Cerebellar cortex (tissue), 1 donor: ENCODE results near the gene SVOP.
"Not testable (repeated sequence)": the region's sequence is repeated elsewhere in the genome, so short reads cannot be mapped to it uniquely, and the experiment has no call there.

Experiments
- DNase-seq: peaks from one replicate; pipeline ENCODE4 v3.0.0-alpha.2; 2015; ENCODE audit warnings: low spot score

SVOP gene, protein sequence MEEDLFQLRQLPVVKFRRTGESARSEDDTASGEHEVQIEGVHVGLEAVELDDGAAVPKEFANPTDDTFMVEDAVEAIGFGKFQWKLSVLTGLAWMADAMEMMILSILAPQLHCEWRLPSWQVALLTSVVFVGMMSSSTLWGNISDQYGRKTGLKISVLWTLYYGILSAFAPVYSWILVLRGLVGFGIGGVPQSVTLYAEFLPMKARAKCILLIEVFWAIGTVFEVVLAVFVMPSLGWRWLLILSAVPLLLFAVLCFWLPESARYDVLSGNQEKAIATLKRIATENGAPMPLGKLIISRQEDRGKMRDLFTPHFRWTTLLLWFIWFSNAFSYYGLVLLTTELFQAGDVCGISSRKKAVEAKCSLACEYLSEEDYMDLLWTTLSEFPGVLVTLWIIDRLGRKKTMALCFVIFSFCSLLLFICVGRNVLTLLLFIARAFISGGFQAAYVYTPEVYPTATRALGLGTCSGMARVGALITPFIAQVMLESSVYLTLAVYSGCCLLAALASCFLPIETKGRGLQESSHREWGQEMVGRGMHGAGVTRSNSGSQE

DNA sequence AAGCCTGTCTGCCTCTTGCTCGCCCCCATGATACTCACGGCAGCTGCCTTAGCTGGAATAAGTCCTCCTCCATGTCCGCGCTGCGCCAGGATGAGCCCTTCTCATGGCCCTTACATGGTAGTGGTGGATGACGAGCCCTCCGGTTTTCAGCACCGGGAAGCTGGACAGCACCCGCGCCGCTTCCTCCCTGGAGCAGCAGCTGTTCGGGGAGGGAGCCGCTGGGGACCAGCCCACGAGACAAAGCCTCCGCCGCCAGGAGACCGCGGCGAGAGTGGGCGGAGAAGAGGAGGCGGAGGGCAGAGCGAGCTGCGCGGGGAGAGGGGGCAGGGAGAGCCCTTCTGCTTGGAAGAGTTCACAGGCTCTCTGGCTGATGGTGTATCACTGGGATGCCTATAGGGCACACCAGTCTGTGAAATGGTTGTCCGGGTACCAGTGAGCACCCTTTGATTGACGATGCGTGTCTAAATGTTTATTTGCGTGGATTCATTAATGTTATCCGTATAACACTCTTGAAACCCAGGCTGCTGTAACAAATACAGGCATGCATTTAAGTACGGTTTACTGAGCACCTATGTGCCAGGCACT is at the start of gene SVOP:
SVOP (minus strand) TSS at position 273 of the 585 bp plus-strand sequence; CDS start at position 73, 200 bp downstream.
- DNase-seq, result peak; percentile 79

GRCh38 chr12:109069307-109070271 is 48.7 kb upstream of the SVOP start:
- DNase-seq, result no peak

DNA sequence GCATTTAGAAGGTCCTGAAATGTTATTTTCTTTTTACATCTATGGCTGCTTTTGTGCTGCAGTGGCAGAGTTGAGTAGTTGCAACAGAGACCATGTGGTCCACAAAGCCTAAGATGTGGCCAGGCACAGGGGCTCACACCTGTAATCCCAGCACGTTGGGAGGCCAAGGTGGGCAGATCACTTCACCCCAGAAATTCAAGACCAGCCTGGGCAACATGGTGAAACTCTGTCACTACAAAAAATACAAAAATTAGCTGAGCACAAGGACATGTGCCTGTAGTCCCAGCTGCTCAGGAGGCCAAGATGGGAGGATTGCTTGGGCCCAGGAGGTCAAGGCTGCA is 45.0 kb upstream of the SVOP start:
- no peak for DNase-seq

DNA sequence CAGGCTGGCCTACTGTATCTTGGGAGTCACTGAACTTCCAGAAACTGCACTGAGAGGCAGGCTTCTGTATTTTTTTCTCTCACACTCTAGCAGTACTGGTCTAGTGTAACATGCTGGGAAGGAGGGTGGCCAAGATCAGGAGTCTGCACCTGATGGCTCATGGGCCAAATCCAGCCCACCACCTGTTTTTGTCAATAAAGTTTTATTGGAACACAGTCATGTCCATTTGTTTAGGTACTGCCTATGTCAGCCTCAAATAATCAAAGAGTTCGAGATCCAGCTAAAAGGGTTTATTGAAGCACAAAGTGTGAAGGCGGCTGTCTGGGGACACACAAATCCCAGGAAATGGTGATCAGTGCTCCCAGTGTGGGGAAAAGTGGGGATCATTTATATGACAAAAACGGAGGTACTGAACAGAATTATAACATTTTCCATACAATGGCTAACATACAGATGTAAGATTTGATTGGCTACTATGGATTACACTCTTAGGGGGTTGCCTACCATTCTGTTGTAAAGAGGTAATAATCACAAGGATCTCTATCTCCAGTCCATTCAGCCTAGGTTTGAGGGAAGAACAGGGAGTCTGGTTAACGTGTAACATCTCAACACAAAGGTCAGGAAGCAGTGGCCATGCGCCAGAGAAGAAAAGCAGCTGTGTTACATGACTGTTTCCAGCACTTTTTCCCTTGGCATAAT is 44.4 kb upstream of the SVOP start:
- DNase-seq, result no peak

DNA sequence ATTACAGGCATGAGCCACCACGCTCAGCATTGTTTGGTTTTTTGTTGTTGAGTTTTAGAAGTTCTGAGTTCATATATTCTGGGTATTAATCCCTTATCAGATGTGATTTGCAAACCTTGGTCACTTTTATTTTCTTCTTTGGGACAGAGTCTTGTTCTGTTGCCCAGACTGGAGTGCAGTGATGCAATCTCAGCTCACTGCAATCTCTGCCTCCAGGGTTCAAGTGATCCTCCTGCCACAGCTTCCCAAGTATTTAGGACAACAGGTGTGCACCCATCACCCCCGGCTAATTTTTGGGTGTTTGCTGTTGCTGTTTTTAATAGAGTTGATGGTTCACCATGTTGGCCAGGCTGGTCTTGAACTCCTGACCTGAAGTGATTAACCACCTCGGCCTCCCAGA is 43.3 kb upstream of the SVOP start:
- DNase-seq, result no peak

DNA sequence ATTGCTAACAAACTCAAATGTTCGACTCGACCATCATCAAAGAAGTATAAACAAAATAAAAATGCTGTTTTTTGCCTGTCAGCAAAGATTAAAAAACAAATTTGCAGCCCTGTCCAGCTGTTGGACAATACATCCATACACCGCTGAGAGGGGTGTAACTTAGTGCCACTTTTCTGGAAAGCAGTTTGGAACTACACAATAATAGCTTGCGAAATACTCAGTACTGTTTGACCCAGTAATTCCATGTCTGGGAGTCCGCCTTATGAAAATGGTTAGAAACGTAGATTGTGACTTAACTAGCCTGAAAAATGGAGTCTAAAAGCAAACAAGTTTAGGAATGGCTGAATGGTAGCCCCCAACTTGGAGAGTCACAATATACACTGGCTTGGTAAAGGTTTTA is 37.9 kb upstream of the SVOP start:
- DNase-seq, result no peak

- DNase-seq, result no peak
Measured at GRCh38 chr12:109057376-109057775, 36.5 kb upstream of the SVOP start.

DNA sequence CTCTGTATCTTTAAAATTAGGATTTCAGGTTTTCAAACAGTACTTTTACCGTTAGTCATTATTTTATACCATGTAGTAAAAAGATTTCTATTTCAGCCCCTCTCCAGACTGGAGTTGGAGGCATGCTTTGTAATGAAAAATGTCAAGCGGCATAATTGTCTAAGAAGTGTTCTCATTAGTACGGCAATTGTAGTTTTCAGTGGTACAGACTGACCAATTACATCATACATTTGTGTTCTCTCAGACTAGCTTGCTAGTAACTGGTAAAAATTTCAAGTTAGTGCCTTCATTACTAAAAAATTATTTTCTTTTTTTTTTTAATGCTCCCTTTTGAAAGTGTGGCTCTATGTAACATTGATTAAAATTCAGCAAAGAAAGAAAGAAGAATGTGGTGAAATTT is 36.0 kb upstream of the SVOP start:
- no peak for DNase-seq

GRCh38 chr12:109054520-109054919 is 33.7 kb upstream of the SVOP start:
- no peak for DNase-seq

DNA sequence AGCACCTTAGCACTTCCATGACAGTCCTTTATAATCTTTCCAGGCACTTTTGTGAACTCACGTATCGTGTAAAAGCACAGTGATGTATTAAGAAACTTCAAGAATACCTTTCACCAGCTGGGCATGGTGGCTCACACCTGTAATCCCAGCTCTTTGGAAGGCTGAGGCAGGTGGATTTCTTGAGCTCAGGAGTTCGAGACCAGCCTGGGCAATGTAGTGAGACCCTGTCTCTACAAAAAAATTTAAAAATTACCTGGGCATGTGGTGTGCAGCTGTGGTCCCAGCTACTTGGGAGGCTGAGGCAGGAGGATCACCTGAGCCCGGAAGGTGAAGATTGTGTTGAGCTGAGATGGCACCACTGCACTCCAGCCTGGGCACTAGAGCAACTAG is 33.3 kb upstream of the SVOP start:
- DNase-seq, result not testable (repeated sequence)

- DNase-seq, result peak; percentile 9
Measured at GRCh38 chr12:109053382-109054123, 32.7 kb upstream of the SVOP start.

GRCh38 chr12:109052414-109053323 is 31.8 kb upstream of the SVOP start, which contains the start of gene USP30:
TSS of gene USP30 (plus strand) at chr12:109052576. CDS start at chr12:109052679, 103 bp downstream.
- peak; percentile 87 for DNase-seq

DNA sequence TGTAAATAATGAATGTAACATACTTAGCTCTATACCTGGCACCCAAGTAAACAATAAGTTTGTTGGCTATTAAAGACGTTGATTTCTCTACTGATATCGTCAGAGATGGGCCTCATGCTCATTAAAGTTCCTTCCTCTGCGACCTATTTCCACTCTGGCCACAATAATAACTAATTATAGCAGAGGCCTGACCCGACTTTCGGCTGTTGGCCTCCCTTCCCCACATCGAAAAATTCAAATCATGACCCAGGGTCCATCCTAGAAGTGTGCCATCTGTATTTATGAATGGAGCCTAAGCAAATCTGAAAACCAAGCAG is 31.2 kb upstream of the SVOP start:
- DNase-seq, result no peak

- not testable (repeated sequence) for DNase-seq
Measured at GRCh38 chr12:109049794-109050193, 28.9 kb upstream of the SVOP start.

DNA sequence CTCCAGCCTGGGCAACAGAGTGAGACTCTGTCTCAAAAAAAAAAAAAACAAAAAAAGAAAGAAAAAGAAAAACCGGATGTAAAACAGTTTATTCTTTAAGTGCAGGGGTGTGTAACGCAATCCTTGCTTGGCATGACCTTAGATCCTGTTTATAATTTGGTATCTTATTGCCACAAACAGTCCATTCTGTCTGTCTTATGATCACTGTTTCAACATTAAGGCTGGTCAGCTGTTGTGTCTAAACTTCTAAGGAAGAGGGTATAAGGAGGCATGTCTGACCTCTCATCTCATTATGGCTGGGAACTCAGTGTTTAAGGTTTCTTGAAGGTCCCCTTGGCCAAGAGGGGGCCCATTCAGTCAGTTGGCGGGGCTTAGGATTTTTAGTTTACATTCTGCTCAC is 27.8 kb upstream of the SVOP start:
- DNase-seq, result not testable (repeated sequence)

DNA sequence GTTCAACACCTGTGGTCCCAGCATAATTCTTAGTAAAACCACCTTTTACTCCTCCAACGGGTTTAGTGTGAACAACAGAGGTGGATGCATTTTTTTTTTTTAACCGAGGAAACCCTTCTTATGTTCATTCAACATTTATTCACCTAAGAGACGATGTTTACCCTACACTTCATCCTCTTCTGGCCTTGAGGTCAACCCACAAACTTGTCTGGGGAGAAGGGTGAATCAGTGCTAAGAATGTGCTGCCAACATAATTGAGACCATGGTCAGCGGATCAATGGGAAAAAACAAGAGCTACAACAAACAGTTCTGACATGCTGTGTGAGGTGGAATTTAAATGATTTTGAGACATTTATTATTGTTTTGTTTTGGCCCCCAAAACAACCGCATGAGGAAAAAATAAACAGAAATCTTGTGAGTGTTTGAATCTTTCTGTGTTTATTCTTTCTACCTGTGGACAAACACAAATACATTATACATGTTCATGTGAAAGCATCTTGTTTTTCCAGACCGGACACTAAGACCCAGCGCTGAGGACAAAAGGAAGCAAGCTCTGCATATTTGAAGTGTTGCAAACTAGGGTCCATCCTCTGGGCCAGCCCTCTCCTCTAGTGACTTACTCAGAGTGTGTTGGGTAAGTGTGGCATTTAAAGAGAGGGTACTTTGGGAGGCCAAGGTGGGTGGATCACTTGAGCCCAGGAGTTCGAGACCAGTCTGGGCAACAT is 26.4 kb upstream of the SVOP start:
- DNase-seq, result no peak

DNA sequence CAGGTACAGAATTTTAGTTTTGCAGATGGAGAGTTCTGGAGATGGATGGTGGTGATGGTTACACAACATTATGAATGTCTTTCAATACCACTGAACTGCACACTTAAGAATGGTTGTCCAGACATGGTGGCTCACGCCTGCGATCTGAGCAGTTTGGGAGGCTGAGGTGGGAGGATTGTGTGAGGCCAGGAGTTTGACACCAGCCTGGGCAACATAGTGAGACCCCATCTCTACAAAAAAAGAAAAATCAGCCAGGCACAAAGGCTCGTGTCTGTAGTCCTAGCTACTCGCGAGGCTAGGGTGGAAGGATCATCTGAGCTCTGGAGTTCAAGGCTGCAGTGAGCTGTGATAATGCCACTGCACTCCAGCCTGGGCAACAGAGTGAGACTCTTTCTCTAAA is 23.4 kb upstream of the SVOP start:
- DNase-seq, result no peak

DNA sequence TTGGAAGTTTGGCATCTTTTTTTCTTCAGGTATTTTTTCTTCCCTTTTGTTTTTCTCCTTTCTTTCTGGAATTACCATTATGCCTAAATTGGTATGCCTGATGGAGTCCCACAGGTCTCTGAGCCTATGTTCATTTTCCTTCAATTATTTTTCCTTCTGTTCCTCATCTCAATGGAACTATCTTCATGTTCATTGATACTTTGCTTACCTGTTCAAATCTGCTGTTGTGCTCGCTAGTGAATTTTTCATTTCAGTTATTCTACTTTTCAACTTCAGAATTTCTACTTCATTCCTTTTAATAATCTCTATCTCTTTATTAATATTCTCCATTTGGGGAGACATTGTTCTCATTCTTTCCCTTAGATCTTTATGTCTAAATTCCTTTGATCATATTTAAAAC is 16.1 kb upstream of the SVOP start:
- DNase-seq, result no peak
